SU-DHL-6 (cell line): ENCODE data around the gene PARN.

Experiments used
- CTCF ChIP-seq: fragments of 200-600 bp; sonication (generic); IDR thresholded peaks from one replicate; pipeline ENCODE4 v1.5.1; 2017; ENCODE audit warnings: antibody characterized with exemption, mild to moderate bottlenecking, low read length, moderate library complexity; ENCODE audit not compliant: insufficient read depth, poor library complexity, severe bottlenecking
- EZH2phosphoT487 ChIP-seq: fragments of 200-600 bp; sonication (generic), shearing (Covaris generic); conservative IDR thresholded peaks from 2 replicates; pipeline ENCODE4 v1.6.1; 2018; ENCODE audit warnings: mild to moderate bottlenecking, antibody characterized with exemption, low read length, moderate library complexity, mixed read lengths

GRCh38 chr16:14456793-14457481, 173.1 kb downstream of the PARN start:
- no peak for TF ChIP-seq CTCF
- TF ChIP-seq EZH2phosphoT487 = no peak
